Measurements from ENCODE around the gene SEMA3B.
A peak's percentile ranks its signal among the peaks of the same experiment; 100 is the strongest.

Gene SEMA3B

DNA sequence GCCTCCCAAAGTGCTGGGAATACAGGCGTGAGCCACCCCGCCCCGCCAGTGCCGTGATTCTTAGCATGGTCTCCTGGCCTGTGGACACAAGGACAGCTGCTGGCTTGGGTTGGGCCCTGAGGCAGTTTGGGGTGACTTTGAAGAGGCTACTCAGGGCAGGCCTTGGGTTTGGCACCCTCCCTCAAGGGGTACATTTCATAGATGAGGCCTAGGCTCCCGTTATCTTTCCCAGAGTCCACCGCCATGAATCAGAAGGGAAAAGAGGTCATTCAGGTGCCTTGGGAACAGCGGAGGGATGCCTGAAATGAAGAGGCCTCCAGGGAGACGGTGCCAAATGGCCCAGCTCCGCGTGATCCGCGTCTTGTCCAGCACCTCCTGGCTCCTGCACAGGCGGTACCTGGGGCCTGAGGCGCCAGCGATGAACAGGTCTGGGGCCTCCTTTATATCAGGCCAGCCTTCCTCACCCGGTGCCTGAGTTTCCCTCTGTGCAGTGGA lies 23.6 kb upstream of the SEMA3B start:
- peak overlapping the region; percentile 50; the same call in 1 of the 2 replicates for H3K4me3 ChIP-seq (ENCODE audit: low read length)
- TF ChIP-seq CTCF (conservative IDR thresholded peaks at IDR 0.05; ENCODE audit: low read length) = no peak
- DNase-seq (ENCODE audit: low read depth) = no peak

DNA sequence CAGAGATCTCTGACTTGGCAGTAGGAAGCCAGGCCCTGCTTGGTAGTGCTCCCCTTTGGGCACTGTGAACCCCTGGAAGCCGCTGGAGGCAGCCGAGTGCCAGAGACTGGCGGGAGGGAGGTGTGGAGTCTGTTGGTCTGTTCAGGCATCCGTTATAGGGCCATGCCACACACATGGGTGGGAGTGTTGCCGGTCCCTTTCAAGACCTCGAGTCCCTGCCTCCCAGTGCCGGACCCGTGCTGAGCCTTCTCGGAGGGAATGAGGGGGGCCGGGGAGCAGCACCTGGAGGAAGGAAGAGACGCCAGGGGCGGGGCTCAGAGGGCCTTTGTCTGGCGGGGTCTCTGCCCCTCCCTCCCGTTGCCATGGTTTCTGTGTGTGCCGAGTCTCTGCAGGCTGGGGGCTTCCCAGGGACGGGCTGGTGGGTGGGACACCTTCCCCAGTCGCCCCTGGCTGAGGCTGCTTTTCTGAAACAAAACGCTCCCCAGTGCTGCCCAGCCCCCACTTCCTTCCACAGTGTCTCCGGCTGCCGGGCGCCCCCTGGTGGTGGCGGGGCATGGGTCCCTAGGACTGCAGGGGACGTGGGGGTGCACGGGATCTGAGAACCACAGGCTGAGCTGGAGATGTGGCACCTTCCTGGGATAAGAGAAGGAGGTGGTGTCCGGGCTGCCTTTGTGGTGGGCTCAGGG lies 23.0 kb upstream of the SEMA3B start:
- DNase-seq (ENCODE audit: low read depth) = peak; percentile 80
- peak; percentile 86 for TF ChIP-seq CTCF (conservative IDR thresholded peaks at IDR 0.05; ENCODE audit: low read length)
- H3K4me3 ChIP-seq (ENCODE audit: low read length) = peak overlapping the region; percentile 50

DNA sequence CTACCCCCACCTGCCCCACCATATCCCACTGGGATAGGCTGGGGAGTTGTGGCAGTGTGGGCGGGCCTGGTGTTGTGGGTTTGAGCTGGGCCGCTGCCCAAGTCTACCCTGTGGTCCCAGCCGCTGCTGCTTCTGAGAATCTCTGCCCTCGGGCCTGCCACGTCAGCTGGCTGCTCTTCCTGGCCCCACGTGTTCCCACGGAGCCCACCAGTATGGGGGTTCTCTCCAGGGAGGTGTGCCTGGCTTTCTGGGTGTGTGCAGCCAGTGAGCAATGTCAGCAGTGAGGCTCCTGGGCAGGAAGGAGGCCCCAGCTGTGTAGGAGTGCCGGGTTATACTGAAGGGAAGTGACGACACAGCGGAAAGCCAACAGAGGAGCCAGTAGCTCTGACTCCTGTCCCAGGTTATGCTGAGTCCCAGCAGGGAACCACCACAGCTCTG lies 22.4 kb upstream of the SEMA3B start:
- peak overlapping the region; percentile 33 for H3K4me3 ChIP-seq (ENCODE audit: low read length)
- no peak for TF ChIP-seq CTCF (conservative IDR thresholded peaks at IDR 0.05; ENCODE audit: low read length)
- peak; percentile 84 for DNase-seq (ENCODE audit: low read depth)

DNA sequence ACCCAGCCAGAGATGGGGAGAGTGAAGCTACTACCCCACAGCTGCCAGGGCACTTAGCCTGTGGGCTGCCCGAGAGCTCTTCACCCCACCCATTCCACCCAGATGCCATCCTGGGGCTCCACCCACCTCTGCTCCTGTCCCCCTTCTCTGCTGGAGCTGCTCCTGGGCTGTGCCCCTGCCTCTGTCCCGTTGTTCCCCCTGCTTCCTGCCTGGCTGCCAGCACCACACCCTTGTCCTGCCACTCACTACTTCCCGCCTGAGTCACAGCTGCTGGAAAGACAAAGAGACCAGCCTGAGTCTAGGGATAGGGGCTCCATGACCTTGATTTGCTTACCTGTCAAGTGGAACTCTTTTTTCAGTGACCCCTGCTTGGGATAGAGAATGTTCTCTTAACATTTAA lies 20.6 kb upstream of the SEMA3B start:
- no peak for DNase-seq (ENCODE audit: low read depth)
- no peak overlapping the region for H3K4me3 ChIP-seq (ENCODE audit: low read length)
- TF ChIP-seq CTCF (conservative IDR thresholded peaks at IDR 0.05; ENCODE audit: low read length) = no peak

DNA sequence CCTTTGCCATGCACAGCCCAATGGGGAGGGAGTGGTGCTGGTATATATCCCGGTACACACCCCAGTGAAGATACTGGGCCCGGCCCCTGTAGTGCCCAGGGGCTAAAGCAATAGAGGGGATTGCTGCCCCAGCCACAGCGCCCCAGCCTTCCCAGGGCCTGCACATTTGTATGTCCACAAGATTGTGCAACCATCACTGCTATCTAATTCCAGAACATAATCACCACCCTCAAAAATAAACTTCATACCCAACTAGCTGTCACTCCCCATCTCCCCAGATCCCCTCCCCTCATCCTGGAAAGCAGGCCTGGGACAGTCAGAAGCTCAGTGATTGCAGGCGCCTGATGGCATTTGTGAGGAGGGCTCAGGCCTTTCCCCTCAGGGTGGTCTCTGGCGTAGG lies 19.5 kb upstream of the SEMA3B start:
- H3K4me3 ChIP-seq (ENCODE audit: low read length) = no peak overlapping the region
- no peak for DNase-seq (ENCODE audit: low read depth)
- TF ChIP-seq CTCF (conservative IDR thresholded peaks at IDR 0.05; ENCODE audit: low read length) = no peak

- no peak for TF ChIP-seq CTCF (conservative IDR thresholded peaks at IDR 0.05; ENCODE audit: low read length)
- H3K4me3 ChIP-seq (ENCODE audit: low read length) = no peak overlapping the region
- no peak for DNase-seq (ENCODE audit: low read depth)
Measured at GRCh38 chr3:50250514-50250913, 18.4 kb upstream of the SEMA3B start.

DNA sequence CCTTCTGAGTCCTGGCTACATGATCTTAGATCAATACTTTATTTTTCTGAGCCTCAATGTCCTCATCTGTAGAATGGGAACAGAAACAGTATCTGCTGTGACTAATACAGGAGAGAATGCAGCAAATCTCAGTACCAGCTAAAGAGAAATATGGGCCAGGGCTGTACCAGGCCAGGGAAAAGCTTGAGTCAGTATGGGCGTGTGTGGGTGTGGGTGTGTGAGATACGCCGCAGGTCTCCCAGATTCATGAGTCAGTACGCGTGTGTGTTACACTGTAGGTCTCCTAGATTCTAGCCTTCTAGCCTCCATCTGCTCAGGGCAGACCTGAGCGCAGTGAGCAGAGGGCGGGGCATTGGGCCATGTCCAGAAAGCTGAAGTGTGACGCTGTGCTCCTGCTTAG lies 17.7 kb upstream of the SEMA3B start:
- TF ChIP-seq CTCF (conservative IDR thresholded peaks at IDR 0.05; ENCODE audit: low read length) = no peak
- H3K4me3 ChIP-seq (ENCODE audit: low read length) = no peak overlapping the region
- peak; percentile 68 for DNase-seq (ENCODE audit: low read depth)
